ENCODE measurements around the gene TDRKH.

Gene TDRKH, protein sequence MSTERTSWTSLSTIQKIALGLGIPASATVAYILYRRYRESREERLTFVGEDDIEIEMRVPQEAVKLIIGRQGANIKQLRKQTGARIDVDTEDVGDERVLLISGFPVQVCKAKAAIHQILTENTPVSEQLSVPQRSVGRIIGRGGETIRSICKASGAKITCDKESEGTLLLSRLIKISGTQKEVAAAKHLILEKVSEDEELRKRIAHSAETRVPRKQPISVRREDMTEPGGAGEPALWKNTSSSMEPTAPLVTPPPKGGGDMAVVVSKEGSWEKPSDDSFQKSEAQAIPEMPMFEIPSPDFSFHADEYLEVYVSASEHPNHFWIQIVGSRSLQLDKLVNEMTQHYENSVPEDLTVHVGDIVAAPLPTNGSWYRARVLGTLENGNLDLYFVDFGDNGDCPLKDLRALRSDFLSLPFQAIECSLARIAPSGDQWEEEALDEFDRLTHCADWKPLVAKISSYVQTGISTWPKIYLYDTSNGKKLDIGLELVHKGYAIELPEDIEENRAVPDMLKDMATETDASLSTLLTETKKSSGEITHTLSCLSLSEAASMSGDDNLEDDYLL

DNA sequence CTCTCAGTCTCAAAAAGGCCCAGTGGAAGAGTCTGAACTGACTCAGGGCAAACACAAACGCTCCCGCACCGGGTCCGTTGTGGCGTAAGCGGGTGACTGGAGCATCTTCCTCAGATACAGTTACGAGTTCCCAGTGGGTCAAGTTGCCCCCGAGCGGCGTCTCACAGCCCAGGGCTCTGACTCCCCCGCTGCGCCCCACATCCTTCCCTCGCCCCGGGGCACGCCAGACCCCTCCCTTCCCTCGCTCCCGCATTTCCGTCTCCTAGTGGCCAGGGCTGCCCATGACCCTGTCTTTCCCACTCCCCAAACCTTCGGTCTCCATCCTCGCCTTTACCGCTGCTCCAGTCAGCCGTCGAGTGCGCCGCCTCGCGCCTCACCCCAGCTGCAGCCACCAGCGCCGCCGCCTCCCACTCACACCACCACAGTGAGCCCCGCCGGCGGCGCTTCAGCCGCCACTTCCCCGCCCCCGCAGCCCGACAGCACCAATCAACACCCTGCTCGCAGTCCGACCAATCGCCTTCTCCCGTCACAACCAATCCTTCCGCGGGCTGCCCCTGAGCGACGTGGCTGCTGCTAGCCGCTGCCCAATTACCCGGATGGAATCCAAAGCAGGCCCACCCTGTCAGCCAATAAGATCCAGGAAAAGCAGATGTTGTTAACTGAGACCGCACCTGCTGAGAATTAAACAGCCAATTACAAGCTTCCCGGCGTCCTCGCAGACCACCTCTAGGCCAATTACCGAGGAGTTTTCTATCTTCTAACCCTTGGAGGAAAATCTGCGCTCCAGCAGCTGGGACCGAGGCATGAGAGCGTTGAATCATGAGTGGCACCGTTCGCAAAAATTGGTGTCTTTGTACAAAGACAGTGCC lies at the start of gene TDRKH:
Gene TDRKH, minus strand, starts transcription at position 430 of the 869 bp plus-strand sequence. CDS start 7,478 bp downstream, outside the sequence.
- DNase-seq: peak; percentile 99

DNA sequence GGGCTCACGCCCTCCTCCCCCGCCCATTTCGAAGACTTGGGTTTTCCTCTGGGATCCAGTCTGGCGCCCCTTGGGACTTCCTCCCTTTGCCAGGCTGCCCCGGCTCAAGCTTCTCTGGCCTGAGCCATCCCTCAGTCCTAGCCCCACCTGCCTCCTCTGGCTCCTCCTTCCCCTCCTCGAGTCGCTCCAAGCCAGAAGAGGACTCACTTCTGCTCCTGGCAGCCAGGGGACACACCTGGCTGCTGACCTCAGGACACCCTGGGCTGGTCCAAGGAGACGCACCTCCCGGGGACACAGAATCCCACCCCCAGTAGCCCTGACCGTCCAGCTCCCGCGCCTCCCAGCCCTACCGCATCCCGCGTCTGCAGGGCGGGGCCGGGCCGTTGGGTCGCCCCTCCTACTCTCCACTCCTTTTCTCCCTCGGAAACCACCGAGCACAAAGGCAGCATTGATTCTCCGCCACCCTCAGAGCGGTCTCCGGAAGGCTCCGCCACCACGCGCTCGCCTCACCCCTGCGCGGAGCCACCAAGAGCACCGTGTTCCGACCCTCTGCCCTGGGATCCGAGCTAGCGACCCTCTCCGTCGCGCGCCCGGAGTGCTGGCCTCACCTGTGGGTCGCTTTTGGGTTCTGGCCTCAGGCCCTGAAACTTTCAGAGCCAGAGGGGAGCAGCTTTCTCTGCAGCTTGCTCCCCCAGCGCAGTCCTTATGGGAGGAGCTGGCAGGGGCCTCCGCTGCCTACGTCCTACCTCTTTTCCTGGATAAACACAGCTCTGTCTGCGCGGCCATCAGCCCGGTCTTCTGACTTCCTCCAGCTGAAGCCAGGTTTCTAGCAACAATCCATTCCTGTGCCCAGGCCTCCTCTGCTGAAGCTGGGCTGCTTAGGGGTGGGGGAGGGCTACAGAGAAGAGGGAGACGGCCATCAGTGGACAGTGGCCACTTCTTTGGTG lies 49.4 kb upstream of the TDRKH start, which contains the start of gene C2CD4D:
Gene C2CD4D, minus strand, starts transcription at position 364 of the 947 bp plus-strand sequence. CDS start 831 bp downstream, outside the sequence.
- DNase-seq: no peak

DNA sequence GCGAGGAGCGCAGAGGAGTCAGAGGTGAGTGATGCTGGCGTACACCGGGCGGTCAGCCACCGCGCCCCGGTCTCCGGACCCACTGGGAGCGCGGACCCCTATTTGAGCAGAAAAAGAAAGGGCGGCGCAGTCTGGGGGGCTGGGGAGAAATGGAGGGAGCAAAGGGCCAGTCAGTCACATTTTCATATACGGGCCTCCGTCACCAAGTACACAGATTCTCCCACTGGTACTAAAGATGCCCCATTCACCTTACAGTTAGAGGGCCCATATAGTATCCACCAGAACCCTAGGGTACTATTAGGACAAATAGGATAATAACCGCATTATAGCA lies 48.7 kb upstream of the TDRKH start:
- DNase-seq: no peak

DNA sequence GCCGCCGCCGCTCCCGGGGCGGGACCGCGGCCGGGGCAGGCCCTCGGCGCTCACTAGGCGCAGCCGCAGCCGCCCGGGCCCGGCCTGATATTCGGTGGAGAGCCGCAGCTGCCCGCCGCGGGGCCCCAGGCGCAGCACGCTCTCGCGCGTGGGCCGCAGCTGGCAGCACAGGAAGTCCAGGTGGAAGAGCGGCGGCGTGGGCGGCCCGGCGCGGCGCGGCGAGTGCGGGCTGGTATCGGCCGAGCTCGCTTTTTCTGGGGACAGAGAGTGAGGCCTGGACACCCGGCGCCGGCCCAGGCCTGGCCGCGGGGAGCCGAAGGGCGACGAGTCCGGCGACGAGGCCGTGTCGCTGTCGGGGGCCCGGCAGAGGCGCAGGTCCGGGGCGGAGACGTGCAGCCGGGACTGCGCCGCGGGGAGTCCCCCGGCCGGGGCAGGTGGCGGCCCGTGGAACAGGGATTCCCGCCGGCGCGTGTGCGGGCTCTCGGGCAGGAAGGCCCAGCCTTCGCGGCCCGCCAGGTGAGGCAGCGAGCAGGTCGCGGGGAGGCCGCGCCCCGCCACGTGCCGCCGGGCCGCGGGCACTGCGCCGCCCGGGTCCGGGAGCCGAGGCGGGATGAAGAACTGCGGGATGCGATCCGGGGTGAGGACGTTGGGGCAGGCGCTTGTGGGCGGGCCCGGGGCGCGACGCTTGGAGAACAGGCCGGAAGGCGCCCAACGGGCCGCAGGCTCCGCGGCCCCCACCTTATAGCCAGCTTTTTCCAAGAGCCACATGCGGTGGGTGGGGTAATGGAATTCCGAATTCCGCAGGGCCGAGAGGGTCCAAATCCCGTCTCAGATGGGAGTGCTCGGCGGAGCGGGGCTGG lies 48.2 kb upstream of the TDRKH start:
- DNase-seq: no peak

DNA sequence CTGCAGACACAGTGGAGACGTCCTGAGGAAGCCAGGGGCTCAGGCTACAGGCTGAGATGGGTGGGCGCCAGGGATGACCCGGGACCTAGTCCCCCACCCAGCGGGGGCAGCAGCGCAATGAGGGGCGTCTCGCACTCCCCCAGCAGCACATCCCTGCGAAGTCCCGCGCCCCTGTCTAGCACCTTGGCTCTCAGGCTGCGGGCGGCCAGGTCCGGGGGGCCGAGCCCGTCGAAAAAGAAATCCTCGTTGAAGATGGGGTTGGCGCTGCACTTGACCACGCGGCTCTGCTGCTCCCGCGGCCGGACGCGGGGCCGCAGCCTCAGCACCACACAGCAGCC lies 47.6 kb upstream of the TDRKH start:
- no peak for DNase-seq

DNA sequence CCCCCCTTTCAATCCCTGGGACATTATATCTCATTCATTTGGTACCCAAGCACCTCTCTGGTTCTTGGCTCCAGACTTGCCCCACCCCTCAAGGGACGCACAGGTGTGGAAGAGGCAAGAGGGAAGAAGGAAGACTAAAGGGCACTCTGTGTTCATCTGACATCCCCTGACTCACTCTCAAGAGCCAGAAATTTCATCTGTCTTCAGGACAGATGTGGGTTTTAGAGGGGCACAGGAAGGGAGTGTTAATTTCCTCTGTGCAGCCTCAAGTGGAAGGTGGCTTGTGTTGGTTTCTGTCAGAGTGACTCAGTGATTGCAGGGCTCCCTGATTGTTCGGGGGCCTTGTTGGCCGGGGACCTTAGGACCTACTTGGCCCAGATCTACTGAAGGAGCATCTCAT lies 46.9 kb upstream of the TDRKH start:
- no peak for DNase-seq

DNA sequence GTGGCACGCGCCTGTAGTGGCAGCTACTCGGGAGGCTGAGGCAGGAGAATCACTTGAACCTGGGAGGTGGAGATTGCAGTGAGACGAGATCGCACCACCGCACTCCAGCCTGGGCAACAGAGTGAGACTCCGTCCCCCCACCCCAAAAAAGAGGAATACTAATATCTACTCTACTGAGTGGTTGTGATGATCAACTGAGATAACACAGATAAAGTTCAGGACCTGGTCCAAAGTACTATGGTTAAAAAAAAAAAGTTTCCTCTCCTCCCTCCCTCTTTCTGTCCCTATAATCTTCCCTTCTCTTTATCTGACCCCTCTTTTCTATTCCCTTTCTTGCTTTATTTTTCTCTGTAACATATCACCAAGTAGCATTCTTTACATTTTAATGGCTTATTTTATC lies 45.3 kb upstream of the TDRKH start:
- no peak for DNase-seq

DNA sequence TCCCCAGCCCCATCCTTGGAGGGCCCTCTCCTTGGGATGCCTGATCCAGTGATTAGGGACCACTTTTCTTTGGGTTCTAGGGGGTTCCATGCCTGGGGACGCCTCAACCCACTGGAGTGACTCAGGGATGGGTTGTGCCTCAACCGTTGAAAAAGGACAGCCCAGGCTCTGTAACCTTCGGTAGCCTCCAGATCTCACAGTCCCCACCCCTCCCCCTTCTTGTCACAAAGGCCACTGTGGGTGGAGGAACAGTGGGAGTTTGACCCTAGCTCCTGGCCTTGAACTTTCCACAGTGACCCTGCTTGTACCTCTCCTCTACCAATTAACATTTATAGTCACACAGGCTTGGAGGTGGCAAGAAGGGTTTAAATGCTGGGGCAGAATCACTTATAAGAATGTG lies 43.9 kb upstream of the TDRKH start:
- DNase-seq: no peak

DNA sequence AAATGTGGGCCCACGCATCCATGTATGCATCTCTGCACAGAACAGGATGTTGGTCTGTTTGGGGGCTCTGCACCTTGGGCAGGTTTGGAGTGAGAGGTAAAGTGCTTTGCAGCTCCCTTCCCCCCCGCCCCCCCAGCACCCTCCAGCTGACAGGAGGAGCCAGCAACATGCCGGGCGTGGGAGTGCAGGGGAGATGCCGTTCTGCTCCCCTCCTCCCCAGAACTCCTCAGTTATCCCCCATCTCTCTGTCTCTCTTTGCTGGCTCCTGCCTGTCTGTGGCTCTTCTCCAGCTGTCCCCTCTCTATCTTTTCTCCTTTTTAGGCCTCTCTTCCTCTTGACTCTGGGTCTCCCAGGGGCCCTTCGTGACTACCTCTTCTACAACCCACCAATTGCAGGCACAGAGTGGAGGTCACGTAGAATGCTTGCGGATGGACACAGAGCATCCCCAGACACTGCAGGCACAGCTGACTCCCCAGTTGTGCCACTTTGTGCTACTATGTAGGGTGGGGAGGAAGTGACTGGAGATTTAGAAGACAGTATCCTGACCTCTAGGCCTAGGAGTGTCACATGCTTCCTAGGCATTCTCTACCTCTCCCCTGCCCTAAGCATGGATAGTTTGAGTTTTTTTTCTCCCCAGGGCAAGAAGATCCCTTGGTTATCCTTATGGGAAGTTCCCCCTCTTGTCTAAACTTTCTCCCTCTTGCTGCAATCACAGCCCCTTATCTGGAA lies 43.0 kb upstream of the TDRKH start:
- DNase-seq: no peak

DNA sequence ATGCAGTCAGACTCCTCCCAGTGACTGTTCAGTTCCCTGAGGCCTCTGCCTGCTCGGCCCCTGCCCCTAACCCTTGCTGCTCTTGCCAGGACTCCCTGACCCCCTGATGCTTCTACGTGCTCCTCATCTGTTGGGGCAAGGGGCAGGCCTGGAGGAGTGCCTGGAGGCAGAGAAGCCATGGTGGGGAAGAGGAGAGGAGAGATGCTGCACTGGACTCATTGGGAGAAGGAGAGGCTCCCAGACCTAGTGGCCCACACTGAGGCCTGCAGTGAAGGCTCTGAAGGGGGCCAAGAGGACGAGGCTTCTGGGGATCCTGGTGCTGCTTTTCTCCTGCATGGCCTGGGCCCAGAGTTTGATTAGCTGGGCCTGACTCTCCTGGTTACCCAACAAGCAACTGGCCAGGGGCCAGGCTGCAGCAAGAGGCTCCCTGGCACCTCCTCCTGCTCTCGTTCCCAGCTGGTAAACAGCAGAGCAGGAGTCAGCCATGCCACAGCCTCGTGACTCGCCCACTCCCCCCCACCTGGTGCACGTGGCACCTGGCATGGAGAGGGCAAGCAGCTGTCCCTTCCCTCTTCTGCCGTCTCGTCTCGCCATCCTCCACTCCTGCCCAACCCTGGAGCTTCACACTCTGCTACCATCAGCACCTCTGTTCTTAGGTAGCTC lies 42.1 kb upstream of the TDRKH start:
- DNase-seq: no peak

DNA sequence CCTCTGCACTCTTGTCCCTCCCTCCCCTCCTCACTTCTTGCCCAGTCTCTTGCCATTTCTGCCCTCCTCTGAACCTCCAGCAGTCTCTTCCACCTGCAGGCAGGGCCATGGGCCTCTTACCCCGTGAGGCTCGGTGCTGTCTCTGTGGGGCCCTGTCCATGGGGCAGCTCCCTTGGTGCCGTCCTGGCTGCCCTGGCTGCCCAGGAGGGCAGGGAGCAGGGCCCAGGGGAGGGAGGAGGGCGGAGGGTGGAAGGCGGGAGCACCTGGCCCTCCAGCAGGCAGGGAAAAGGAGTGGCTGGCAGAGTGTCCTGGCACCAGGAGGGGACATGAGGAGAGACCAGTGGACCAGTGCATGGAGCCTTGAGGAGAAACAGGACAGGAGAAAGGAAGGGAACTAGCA lies 41.3 kb upstream of the TDRKH start, which contains the start of gene RORC:
Gene RORC, minus strand, starts transcription at position 198 of the 400 bp plus-strand sequence. Its CDS starts 38 bp downstream, at position 160.
- no peak for DNase-seq

DNA sequence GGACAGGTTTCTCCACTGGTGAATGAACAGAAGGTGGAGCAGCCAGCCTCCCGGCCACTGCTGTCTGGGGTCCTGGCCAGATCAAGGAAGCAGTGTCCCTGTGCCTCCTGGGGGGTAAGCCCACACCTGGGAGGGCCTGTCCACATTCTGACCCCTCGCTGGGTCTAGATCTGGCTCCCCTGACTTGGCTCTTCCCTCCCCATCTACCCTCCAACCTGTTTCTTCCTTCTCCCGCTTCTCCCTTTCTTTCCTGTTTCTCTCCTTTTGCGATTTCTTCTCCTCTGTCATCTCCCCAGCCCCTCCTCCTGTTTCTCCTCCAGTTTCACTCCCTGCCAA lies 40.9 kb upstream of the TDRKH start:
- no peak for DNase-seq

DNA sequence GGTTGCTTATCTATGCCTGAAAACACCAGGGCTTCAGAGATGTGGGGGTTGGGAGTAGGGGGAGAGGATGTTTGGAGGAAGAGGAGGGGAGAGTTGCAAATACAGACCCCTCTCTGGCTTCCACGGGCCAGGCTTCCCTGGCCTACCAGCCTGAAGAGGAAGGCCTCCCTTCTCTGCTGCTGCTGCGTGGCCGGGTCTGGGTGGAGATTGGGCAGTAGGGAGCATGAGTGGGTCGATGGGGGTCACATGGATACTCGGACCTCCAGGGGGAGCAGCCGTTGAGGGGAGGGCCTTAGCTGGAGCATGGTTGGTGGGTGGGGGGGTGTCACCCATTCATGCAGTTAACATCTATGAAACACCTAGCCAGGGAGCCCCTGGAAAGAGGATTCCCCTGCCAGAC lies 39.8 kb upstream of the TDRKH start:
- no peak for DNase-seq

DNA sequence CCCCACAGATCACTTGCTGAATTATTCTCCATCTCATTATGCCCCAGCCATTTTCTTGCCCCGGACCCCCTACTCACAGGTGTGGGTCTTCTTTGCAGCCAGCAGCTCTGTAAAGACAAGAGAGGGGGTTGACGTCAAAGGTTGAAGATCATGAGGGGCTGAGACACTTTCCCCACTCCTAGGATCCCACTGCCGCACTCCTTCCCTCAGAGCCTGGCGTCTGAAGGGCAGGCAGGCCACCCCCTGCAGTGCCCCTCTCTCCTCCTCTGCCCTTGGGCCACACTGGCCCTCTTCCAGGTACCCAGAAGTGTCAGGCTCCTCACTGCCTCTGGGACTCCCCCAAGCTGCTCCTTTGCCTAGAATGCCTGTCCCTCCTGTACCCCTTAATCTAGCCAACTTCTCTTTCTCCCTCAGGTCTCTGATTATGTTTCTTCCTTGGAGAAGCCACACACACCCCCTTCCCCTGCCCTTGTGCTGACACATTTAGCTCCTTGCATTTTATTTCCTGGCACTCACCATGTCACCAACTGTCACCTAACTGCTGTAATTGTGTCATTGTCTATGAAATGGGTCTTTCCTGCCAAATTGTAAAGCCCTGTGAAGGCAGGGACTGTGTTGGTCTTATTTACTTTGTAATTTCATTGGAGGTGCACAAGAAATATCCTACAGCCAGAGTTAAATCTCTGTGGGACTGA lies 39.2 kb upstream of the TDRKH start:
- DNase-seq: no peak

DNA sequence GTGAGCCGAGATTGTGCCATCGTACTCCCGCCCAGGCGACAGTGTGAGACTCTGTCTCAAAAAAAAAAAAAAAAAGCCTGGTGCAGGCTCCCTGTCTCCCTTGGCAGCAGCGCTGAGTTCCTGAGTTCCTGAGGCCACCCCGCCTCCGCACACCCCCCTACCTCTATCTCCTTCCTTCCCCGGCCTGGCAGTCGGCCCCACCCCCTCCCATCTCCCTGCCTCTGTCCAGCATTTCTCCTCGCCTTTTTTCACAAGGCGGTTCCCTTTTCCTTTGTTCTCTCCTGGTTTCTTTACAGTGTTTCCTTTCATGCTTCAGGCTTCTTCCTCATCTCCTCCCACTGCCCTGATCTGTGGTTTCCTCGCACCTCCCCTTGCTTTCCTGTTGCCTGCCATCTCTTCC lies 38.6 kb upstream of the TDRKH start:
- peak; percentile 34 for DNase-seq

DNA sequence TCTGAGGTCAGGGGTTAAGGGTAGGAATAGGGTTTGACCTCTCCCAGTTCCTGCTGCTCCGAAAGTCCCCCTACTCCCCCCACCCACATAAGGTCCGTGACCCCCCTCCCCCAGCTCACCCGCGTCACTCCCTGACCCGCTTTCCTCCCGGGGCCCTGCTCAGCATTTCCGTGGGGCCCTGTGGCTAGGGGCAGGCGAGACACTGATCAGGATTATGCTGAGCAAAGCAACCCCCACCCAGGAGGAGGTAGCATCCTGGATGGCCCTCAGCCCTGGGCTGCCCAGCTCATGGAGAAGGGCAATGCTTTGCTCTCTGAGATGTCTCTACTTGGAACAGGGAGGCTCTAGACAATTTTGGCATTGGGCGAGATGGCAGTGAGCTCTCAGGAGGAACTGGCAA lies 37.6 kb upstream of the TDRKH start:
- no peak for DNase-seq

DNA sequence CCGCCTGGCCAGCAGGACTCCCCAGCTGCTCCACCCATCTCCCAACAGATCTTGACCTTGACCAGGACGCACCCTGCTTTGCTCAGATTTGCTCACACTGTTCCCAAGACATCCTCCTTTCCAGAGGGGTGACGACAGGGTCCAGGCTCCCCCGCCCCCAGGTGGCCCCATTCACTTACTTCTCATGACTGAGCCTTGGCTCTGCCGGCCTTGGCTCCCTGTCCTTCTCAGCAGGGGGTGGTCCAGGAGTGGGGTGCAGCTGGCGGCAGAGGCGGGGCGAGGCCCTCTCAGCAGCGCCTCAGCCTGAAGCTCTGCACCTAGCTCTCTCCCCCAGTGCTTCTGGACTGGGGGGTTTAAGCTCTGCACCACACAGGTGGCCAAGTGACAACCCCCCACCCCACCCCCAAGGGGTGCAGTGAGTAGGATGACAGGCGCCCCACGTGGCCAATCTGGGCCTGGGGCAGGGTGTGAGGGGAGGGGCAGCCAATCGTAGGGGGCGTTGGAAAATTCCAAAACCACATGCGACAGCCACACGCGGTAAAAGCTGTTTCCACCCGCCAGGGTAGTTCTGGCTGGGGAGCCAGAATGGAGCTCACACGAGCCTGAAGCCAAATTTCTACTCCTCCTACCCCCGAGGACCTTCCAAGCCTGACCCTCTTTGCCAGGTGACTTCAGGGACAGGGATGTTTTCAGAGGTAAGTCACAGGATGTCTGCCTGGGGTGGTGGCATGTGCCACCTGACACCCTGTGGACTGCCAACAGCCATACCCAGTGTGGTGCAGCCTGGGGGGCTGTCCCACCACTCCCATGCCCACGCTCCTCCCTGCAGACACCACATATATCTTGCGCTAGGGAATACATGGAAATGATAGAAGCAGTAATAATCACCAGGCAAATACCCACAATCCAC lies 35.7 kb upstream of the TDRKH start:
- no peak for DNase-seq

DNA sequence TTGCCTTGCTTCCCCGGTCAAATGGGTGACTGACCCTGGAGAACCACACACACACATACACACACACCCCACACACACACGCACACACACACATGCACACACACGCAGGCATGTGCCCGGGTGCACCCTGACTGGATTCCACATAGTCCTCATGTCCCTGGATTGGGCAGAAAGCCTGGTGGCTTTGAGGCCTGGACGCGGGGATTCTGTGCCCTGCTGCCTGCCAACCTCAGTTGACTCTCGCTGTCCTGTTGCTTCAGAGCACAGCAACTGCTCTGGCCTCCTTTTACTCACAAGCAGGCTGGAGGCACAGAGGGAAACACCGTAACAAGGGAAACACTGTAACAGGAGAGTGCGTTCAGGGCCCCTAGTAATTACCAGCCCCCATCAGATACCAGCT lies 34.9 kb upstream of the TDRKH start:
- DNase-seq: no peak

DNA sequence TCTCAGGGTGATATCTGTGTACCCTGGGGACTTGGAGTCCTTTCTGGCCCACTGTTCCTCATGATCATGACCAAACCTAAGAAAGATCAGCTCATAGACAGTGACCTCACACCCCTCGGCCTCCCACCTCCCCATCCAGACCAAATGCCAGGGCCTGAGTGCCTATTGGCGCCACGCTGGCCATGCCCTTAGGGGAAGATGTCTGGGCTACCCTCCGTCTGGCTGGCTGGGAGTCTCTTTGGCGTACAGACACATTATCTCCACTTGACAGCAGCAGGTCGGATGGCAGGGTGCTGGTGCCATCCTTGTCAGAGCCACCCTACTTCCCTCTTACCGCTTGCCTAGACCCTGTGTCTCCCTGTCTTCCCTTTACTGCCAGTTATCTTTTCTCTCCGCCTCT lies 32.9 kb upstream of the TDRKH start:
- no peak for DNase-seq
